ENCODE data around the gene YTHDF2. TPM values are rescaled to one million over a fixed set of nuclear protein-coding genes. Genes with fewer than 3 reads are reported as not detected.
"Not testable (repeated sequence)": the region's sequence is repeated elsewhere in the genome, so short reads cannot be mapped to it uniquely, and the experiment has no call there.

The YTHDF2 gene
- total and polyA plus RNA-seq, 2 donors (not counting 1 experiment from before 2014, with no cell fraction given) = 26.3 to 58.8 TPM

- no peak for ATAC-seq (ENCODE audit: low read depth)
- no peak overlapping the region for H3K4me2 ChIP-seq (replicated peaks; ENCODE audit: low read depth, low read length, poor library complexity, severe bottlenecking)
Measured at GRCh38 chr1:28719332-28719619, 17.5 kb upstream of the YTHDF2 start.

GRCh38 chr1:28720376-28720775 lies 16.4 kb upstream of the YTHDF2 start:
- no peaks in the 10 kb centered on the region for H3K9me3 Mint-ChIP-seq (ENCODE audit: insufficient read depth)
- POLR2A ChIA-PET = no interaction called here
- no peak overlapping the region for H3K4me2 ChIP-seq (replicated peaks; ENCODE audit: low read depth, low read length, poor library complexity, severe bottlenecking)

More at GRCh38 chr1:28719332-28719619, 17.5 kb upstream of the YTHDF2 start:
- H3K9me3 Mint-ChIP-seq (ENCODE audit: insufficient read depth) = no peaks in the 10 kb centered on the region
- H3K27me3 Mint-ChIP-seq = no peaks in the 10 kb centered on the region
- DNase-seq = no peak
- H2AFZ ChIP-seq (ENCODE audit: insufficient read depth, low read depth, low read length, poor library complexity, severe bottlenecking) = no peak overlapping the region
- H3K4me1 ChIP-seq (ENCODE audit: control insufficient read depth in 2 of 2, insufficient read depth in 2 of 2, low read length in 2 of 2) = no peaks in the 10 kb centered on the region
- H3K9me3 ChIP-seq (ENCODE audit: control extremely low read depth in 1 of 3, control insufficient read depth in 2 of 3, insufficient read depth in 1 of 3, low read length in 2 of 3) = no peaks in the 10 kb centered on the region
- intact Hi-C loops (cut with micrococcal nuclease) = no loop called here
- H3K79me2 ChIP-seq (ENCODE audit: control insufficient read depth, insufficient read depth, low read length) = no peaks in the 10 kb centered on the region
- no peak for TF ChIP-seq EZH2 (IDR thresholded peaks at IDR 0.05; ENCODE audit: borderline replicate concordance, insufficient read depth, low read depth, low read length, poor library complexity, severe bottlenecking)
- no peak for TF ChIP-seq CTCF (IDR thresholded peaks at IDR 0.05)
- no peaks in the 10 kb centered on the region for H3K4me1 Mint-ChIP-seq
- H3K9ac ChIP-seq (ENCODE audit: low read length) = no peak overlapping the region
- H3K4me3 Mint-ChIP-seq = no peak overlapping the region
- ChIA-PET CTCF (interaction anchor here (0.5 to 1.2 kb wide), 3 partner anchors 19 to 78 kb away, joined by 3 to 5 read pairs (median 3); partner anchors contain the start of gene TAF12), POLR2A (no interaction called here)
- no peaks in the 10 kb centered on the region for H3K27me3 ChIP-seq (replicated peaks in 1 of 4; ENCODE audit: control extremely low read depth in 1 of 4, control insufficient read depth in 3 of 4, insufficient read depth in 4 of 4, low read length in 3 of 4)
- peak overlapping the region; percentile 62 for H3K27ac Mint-ChIP-seq
- no peak overlapping the region for H3K4me3 ChIP-seq (ENCODE audit: control extremely low read depth in 1 of 5, extremely low read depth in 1 of 5, insufficient read depth in 1 of 5, low read depth in 2 of 5, low read length in 4 of 5)
- no peaks in the 10 kb centered on the region for H4K20me1 ChIP-seq (ENCODE audit: control insufficient read depth, insufficient read depth, low read length, poor library complexity, severe bottlenecking)
- H3K36me3 ChIP-seq (replicated peaks in 1 of 2; ENCODE audit: control extremely low read depth in 1 of 2, control insufficient read depth in 1 of 2, extremely low read depth in 1 of 2, insufficient read depth in 2 of 2, low read length in 1 of 2) = peaks cover 4 to 9% of the 10 kb centered on the region in 2 experiments
- H3K27ac ChIP-seq (ENCODE audit: low read length in 2 of 2) = no peak overlapping the region

GRCh38 chr1:28721927-28722326 lies 14.8 kb upstream of the YTHDF2 start:
- H4K20me1 ChIP-seq (ENCODE audit: control insufficient read depth, insufficient read depth, low read length, poor library complexity, severe bottlenecking); H3K4me3 ChIP-seq (ENCODE audit: control extremely low read depth in 1 of 5, extremely low read depth in 1 of 5, insufficient read depth in 1 of 5, low read depth in 2 of 5, low read length in 4 of 5); H2AFZ ChIP-seq (ENCODE audit: insufficient read depth, low read depth, low read length, poor library complexity, severe bottlenecking); H3K9me3 Mint-ChIP-seq (ENCODE audit: insufficient read depth); H3K4me2 ChIP-seq (replicated peaks; ENCODE audit: low read depth, low read length, poor library complexity, severe bottlenecking); H3K27me3 ChIP-seq (replicated peaks in 1 of 4; ENCODE audit: control extremely low read depth in 1 of 4, control insufficient read depth in 3 of 4, insufficient read depth in 4 of 4, low read length in 3 of 4); H3K4me3 Mint-ChIP-seq; H3K9ac ChIP-seq (ENCODE audit: low read length); H3K27ac ChIP-seq (ENCODE audit: low read length in 2 of 2); H3K79me2 ChIP-seq (ENCODE audit: control insufficient read depth, insufficient read depth, low read length); H3K4me1 ChIP-seq (ENCODE audit: control insufficient read depth in 2 of 2, insufficient read depth in 2 of 2, low read length in 2 of 2); POLR2A ChIA-PET; H3K36me3 ChIP-seq (replicated peaks in 1 of 2; ENCODE audit: control extremely low read depth in 1 of 2, control insufficient read depth in 1 of 2, extremely low read depth in 1 of 2, insufficient read depth in 2 of 2, low read length in 1 of 2); DNase-seq; H3K27ac Mint-ChIP-seq; H3K27me3 Mint-ChIP-seq; ATAC-seq (ENCODE audit: low read depth); H3K9me3 ChIP-seq (ENCODE audit: control extremely low read depth in 1 of 3, control insufficient read depth in 2 of 3, insufficient read depth in 1 of 3, low read length in 2 of 3); H3K4me1 Mint-ChIP-seq; intact Hi-C loops (cut with micrococcal nuclease): not testable (repeated sequence)
- 100% methylated on average over 15 of the region's 18 CpGs for WGBS (ENCODE audit: insufficient coverage)
- CTCF ChIA-PET = interaction anchor here (2.6 kb wide), 1 partner anchor 14 kb away, joined by 8 read pairs; the partner anchor contains the start of gene YTHDF2

More at GRCh38 chr1:28720376-28720775, 16.4 kb upstream of the YTHDF2 start:
- ATAC-seq (ENCODE audit: low read depth) = no peak
- TF ChIP-seq EZH2 (IDR thresholded peaks at IDR 0.05; ENCODE audit: borderline replicate concordance, insufficient read depth, low read depth, low read length, poor library complexity, severe bottlenecking) (no peak), CTCF (IDR thresholded peaks at IDR 0.05) (no peak)
- Mint-ChIP-seq H3K4me1 (no peaks in the 10 kb centered on the region), H3K27me3 (no peaks in the 10 kb centered on the region), H3K4me3 (no peak overlapping the region), H3K27ac (no peak overlapping the region)
- H3K4me1 ChIP-seq (ENCODE audit: control insufficient read depth in 2 of 2, insufficient read depth in 2 of 2, low read length in 2 of 2) = no peaks in the 10 kb centered on the region
- CTCF ChIA-PET = no interaction called here
- H3K27ac ChIP-seq (ENCODE audit: low read length in 2 of 2) = no peak overlapping the region
- H3K9ac ChIP-seq (ENCODE audit: low read length) = no peak overlapping the region
- 90% methylated on average over 4 of the region's 5 CpGs for WGBS (ENCODE audit: insufficient coverage)
- intact Hi-C loops (cut with micrococcal nuclease) = no loop called here
- no peaks in the 10 kb centered on the region for H3K9me3 ChIP-seq (ENCODE audit: control extremely low read depth in 1 of 3, control insufficient read depth in 2 of 3, insufficient read depth in 1 of 3, low read length in 2 of 3)
- no peaks in the 10 kb centered on the region for H3K27me3 ChIP-seq (replicated peaks in 1 of 4; ENCODE audit: control extremely low read depth in 1 of 4, control insufficient read depth in 3 of 4, insufficient read depth in 4 of 4, low read length in 3 of 4)
- H4K20me1 ChIP-seq (ENCODE audit: control insufficient read depth, insufficient read depth, low read length, poor library complexity, severe bottlenecking) = no peaks in the 10 kb centered on the region
- H3K4me3 ChIP-seq (ENCODE audit: control extremely low read depth in 1 of 5, extremely low read depth in 1 of 5, insufficient read depth in 1 of 5, low read depth in 2 of 5, low read length in 4 of 5) = no peak overlapping the region
- H2AFZ ChIP-seq (ENCODE audit: insufficient read depth, low read depth, low read length, poor library complexity, severe bottlenecking) = no peak overlapping the region
- DNase-seq = no peak
- no peaks in the 10 kb centered on the region for H3K36me3 ChIP-seq (replicated peaks in 1 of 2; ENCODE audit: control extremely low read depth in 1 of 2, control insufficient read depth in 1 of 2, extremely low read depth in 1 of 2, insufficient read depth in 2 of 2, low read length in 1 of 2)
- H3K79me2 ChIP-seq (ENCODE audit: control insufficient read depth, insufficient read depth, low read length) = no peaks in the 10 kb centered on the region

Measured in B cell (primary cell).